H1 (cell line): ENCODE data around the gene ENTPD6. TPM values are rescaled to one million over a fixed set of nuclear protein-coding genes. Genes with fewer than 3 reads are reported as not detected.
A peak's percentile ranks its signal among the peaks of the same experiment; 100 is the strongest.

Experiments
- CTCF ChIA-PET: fragments of 300-600 bp; sonication (Branson Sonifier 250); formaldehyde crosslinking; loops from one replicate; lab custom pipeline; 2021; ENCODE audit not compliant: partially characterized antibody; lab: Charles Lee
- POLR2A ChIA-PET: fragments of 300-600 bp; sonication (Branson Sonifier 250); formaldehyde crosslinking; loops from one replicate; lab custom pipeline; 2021; ENCODE audit warnings: inconsistent platforms; ENCODE audit not compliant: partially characterized antibody; lab: Charles Lee
- DNase-seq, 2 experiments: peaks; one replicate each; pipeline versions ENCODE4 v3.0.0 to v3.0.0-alpha.2; 2010 to 2022; ENCODE audit warnings: low spot score in 2 of 2, low read depth in 1 of 2, mixed read lengths in 1 of 2
- FAIRE-seq: peaks from 2 replicates; lab custom pipeline; 2011; peaks lifted over from hg19 to GRCh38; lab: Jason Lieb, UNC
- H2AFZ ChIP-seq: 2 replicates; pipeline ENCODE4 v1.8.1; 2012; ENCODE audit warnings: low read length, inconsistent platforms
- H2AK5ac ChIP-seq: 2 replicates; pipeline ENCODE4 v1.6.1; 2013; ENCODE audit warnings: low read depth, low read length
- H2BK120ac ChIP-seq: replicated peaks from 2 replicates; pipeline ENCODE3; 2013; ENCODE audit warnings: low read depth, low read length, inconsistent platforms
- H2BK12ac ChIP-seq: 2 replicates; pipeline ENCODE4 v1.6.1; 2013; ENCODE audit warnings: low read depth, low read length
- H2BK15ac ChIP-seq: 2 replicates; pipeline ENCODE4 v1.6.1; 2013; ENCODE audit warnings: low read length
- H2BK20ac ChIP-seq: 2 replicates; pipeline ENCODE4 v1.6.1; 2013; ENCODE audit warnings: low read length
- H2BK5ac ChIP-seq: 2 replicates; pipeline ENCODE4 v1.6.1; 2013; ENCODE audit warnings: low read depth, low read length
- H3K14ac ChIP-seq: 2 replicates; pipeline ENCODE4 v1.6.1; 2013; ENCODE audit warnings: inconsistent platforms; ENCODE audit not compliant: insufficient read length
- H3K18ac ChIP-seq: 2 replicates; pipeline ENCODE4 v1.6.1; 2013; ENCODE audit warnings: low read length; ENCODE audit errors: extremely low read depth
- H3K23ac ChIP-seq: 2 replicates; pipeline ENCODE4 v1.6.1; 2013; ENCODE audit warnings: inconsistent platforms; ENCODE audit not compliant: insufficient read length
- H3K23me2 ChIP-seq: 2 replicates; pipeline ENCODE4 v1.6.1; 2013; ENCODE audit warnings: low read depth, low read length
- H3K27ac ChIP-seq: 2 replicates; pipeline ENCODE4 v1.6.1; 2011; ENCODE audit warnings: low read depth, low read length, inconsistent platforms
- H3K27me3 ChIP-seq, 4 experiments: replicated peaks in 1 of 4; 1 replicate in 1 of 4; 2 replicates in 3 of 4; pipeline versions ENCODE4 v1.6.1 to v1.8.1; 2011 to 2013; ENCODE audit warnings: low read length in 3 of 4, mild to moderate bottlenecking in 3 of 4, inconsistent platforms in 2 of 4, mixed read lengths in 2 of 4, moderate library complexity in 1 of 4; ENCODE audit not compliant: control insufficient read depth in 3 of 4, insufficient read depth in 3 of 4; ENCODE audit errors: extremely low read depth in 1 of 4
- H3K36me3 ChIP-seq, 4 experiments: 2 replicates each; pipeline versions ENCODE4 v1.6.1 to v1.8.1; 2011 to 2013; ENCODE audit warnings: mild to moderate bottlenecking in 4 of 4, low read length in 3 of 4, moderate library complexity in 2 of 4, control low read depth in 1 of 4, inconsistent platforms in 1 of 4; ENCODE audit not compliant: insufficient read depth in 4 of 4, control insufficient read depth in 2 of 4
- H3K4ac ChIP-seq: replicated peaks from 2 replicates; pipeline ENCODE3; 2013; ENCODE audit warnings: low read length, low read depth, mixed read lengths, inconsistent platforms; ENCODE audit not compliant: insufficient read length
- H3K4me1 ChIP-seq, 4 experiments: replicated peaks in 1 of 4; 1 replicate in 1 of 4; 2 replicates in 3 of 4; pipeline versions ENCODE4 v1.6.1 to v1.8.1; 2011 to 2013; ENCODE audit warnings: low read length in 3 of 4, inconsistent platforms in 2 of 4, mixed read lengths in 1 of 4; ENCODE audit not compliant: insufficient read depth in 4 of 4, control insufficient read depth in 3 of 4
- H3K4me2 ChIP-seq, 2 experiments: 2 replicates each; pipeline versions ENCODE4 v1.6.1 to v1.8.1; 2011 to 2013; ENCODE audit warnings: low read depth in 2 of 2, low read length in 2 of 2, control low read depth in 1 of 2, inconsistent platforms in 1 of 2, mild to moderate bottlenecking in 1 of 2; ENCODE audit not compliant: insufficient read depth in 1 of 2
- H3K4me3 ChIP-seq, 4 experiments: fragments of 200-600, 300-600 bp in 1 of 4; sonication (generic), shearing (Covaris generic), sonication (Bioruptor Twin) in 1 of 4; 2 replicates each; pipeline versions ENCODE4 v1.5.1 to v1.8.1; 2011 to 2016; ENCODE audit warnings: low read length in 4 of 4, low read depth in 3 of 4, control low read depth in 2 of 4, inconsistent platforms in 2 of 4, mild to moderate bottlenecking in 2 of 4, mixed read lengths in 1 of 4, moderate library complexity in 1 of 4; ENCODE audit not compliant: insufficient read depth in 2 of 4; ENCODE audit errors: extremely low read depth in 1 of 4
- H3K56ac ChIP-seq: replicated peaks from 2 replicates; pipeline ENCODE3; 2013; ENCODE audit warnings: low read depth, mild to moderate bottlenecking, mixed read lengths, low read length, inconsistent platforms; ENCODE audit not compliant: insufficient read length
- H3K79me1 ChIP-seq: 2 replicates; pipeline ENCODE4 v1.6.1; 2013; ENCODE audit warnings: low read depth, low read length, control low read depth
- H3K79me2 ChIP-seq, 2 experiments: 2 replicates each; pipeline versions ENCODE4 v1.6.1 to v1.8.1; 2012 to 2013; ENCODE audit warnings: low read length in 2 of 2, mild to moderate bottlenecking in 2 of 2, inconsistent platforms in 1 of 2; ENCODE audit not compliant: insufficient read depth in 2 of 2, control insufficient read depth in 1 of 2
- H3K9ac ChIP-seq, 4 experiments: replicated peaks in 1 of 4; 1 replicate in 1 of 4; 2 replicates in 3 of 4; pipeline versions ENCODE4 v1.6.1 to v1.8.1; 2011 to 2013; ENCODE audit warnings: low read depth in 3 of 4, low read length in 3 of 4, control low read depth in 2 of 4, mild to moderate bottlenecking in 2 of 4, moderate library complexity in 2 of 4, inconsistent platforms in 1 of 4; ENCODE audit errors: extremely low read depth in 1 of 4
- H3K9me3 ChIP-seq, 2 experiments: 2 replicates each; pipeline versions ENCODE4 v1.6.1 to v1.8.1; 2012 to 2013; ENCODE audit warnings: mild to moderate bottlenecking in 2 of 2, moderate library complexity in 2 of 2, control low read depth in 1 of 2, inconsistent platforms in 1 of 2, low read depth in 1 of 2, low read length in 1 of 2, mixed read lengths in 1 of 2; ENCODE audit not compliant: insufficient read depth in 2 of 2
- H4K20me1 ChIP-seq, 2 experiments: replicated peaks in 1 of 2; 2 replicates each; pipeline versions ENCODE3 to v1.8.1; 2011 to 2013; ENCODE audit warnings: inconsistent platforms in 2 of 2, low read length in 2 of 2, mild to moderate bottlenecking in 1 of 2; ENCODE audit not compliant: insufficient read depth in 2 of 2, control insufficient read depth in 1 of 2
- H4K5ac ChIP-seq: 2 replicates; pipeline ENCODE4 v1.6.1; 2013; ENCODE audit warnings: low read length, low read depth, mixed read lengths, inconsistent platforms; ENCODE audit not compliant: insufficient read length
- H4K8ac ChIP-seq: 2 replicates; pipeline ENCODE4 v1.8.0; 2013; ENCODE audit warnings: mild to moderate bottlenecking, moderate library complexity, low read length, inconsistent platforms; ENCODE audit not compliant: insufficient read depth; ENCODE audit errors: extremely low read depth
- H4K91ac ChIP-seq: replicated peaks from 2 replicates; pipeline ENCODE3; 2013; ENCODE audit warnings: low read length, mixed read lengths, inconsistent platforms; ENCODE audit not compliant: insufficient read length
- BCL11A ChIP-seq, 2 experiments: IDR thresholded peaks; one replicate each; pipeline ENCODE4 v1.6.1; 2011; ENCODE audit warnings: low read depth in 2 of 2, low read length in 2 of 2, mild to moderate bottlenecking in 2 of 2
- BRCA1 ChIP-seq: IDR thresholded peaks from 2 replicates; pipeline ENCODE4 v1.6.1; 2012; ENCODE audit warnings: low read depth, low read length, improper control_type of control experiment
- CEBPB ChIP-seq: IDR thresholded peaks from 2 replicates; pipeline ENCODE4 v1.6.1; 2012; ENCODE audit warnings: low read depth, low read length
- E2F6 ChIP-seq: IDR thresholded peaks from 2 replicates; pipeline ENCODE4 v1.6.1; 2012; ENCODE audit warnings: inconsistent platforms
- EP300 ChIP-seq, 2 experiments: IDR thresholded peaks; 1 replicate in 1 of 2; 2 replicates in 1 of 2; pipeline ENCODE4 v1.6.1; 2011 to 2012; ENCODE audit warnings: low read depth in 2 of 2, low read length in 2 of 2, mild to moderate bottlenecking in 2 of 2, borderline replicate concordance in 1 of 2, inconsistent platforms in 1 of 2, moderate library complexity in 1 of 2
- MAX ChIP-seq: IDR thresholded peaks from 2 replicates; pipeline ENCODE4 v1.6.1; 2012; ENCODE audit warnings: inconsistent platforms
- SAP30 ChIP-seq: fragments of 300-600 bp; sonication (generic); IDR thresholded peaks from 2 replicates; pipeline ENCODE4 v1.7.1; 2012; ENCODE audit warnings: low read length, moderate library complexity, mild to moderate bottlenecking, inconsistent platforms; ENCODE audit not compliant: insufficient read depth, insufficient replicate concordance
- SIX5 ChIP-seq: IDR thresholded peaks from 2 replicates; pipeline ENCODE4 v1.6.1; 2011; ENCODE audit warnings: mild to moderate bottlenecking, low read depth, low read length
- SUZ12 ChIP-seq: fragments of 200-600 bp; sonication (generic); IDR thresholded peaks from 2 replicates; pipeline ENCODE4 v1.6.1; 2012; ENCODE audit warnings: mild to moderate bottlenecking, inconsistent platforms, low read length, moderate library complexity, mixed read lengths
- WGBS, 2 experiments: shearing (Covaris generic) in 1 of 2; methylation state at CpG; one replicate each; pipeline versions ENCODE4 v1.1.6 to v1.1.7; 2013 to 2015; ENCODE audit warnings: low lambda C conversion rate in 2 of 2, mixed read lengths in 2 of 2, inconsistent platforms in 1 of 2, low coverage in 1 of 2, missing lambda C conversion rate in 1 of 2; ENCODE audit not compliant: insufficient replicate concordance in 2 of 2, insufficient coverage in 1 of 2, insufficient read length in 1 of 2; ENCODE audit errors: extremely low coverage in 1 of 2, missing lambda C conversion rate in 1 of 2; 5-methylcytosine and 5-hydroxymethylcytosine counted together
- polyA plus RNA-seq, 7 experiments: library from polyadenylated mRNA; depleted of rRNA in 3 of 7; stranded (reverse) in 5 of 7; unstranded in 2 of 7; fragments of >200 nt in 5 of 7; fragments of 200-250 nt in 2 of 7; gene quantifications; 1 replicate in 5 of 7; 2 replicates in 1 of 7; 4 replicates in 1 of 7; pipeline versions ENCODE4 v1.2.1 to v1.2.3, GENCODE V29; 2011 to 2013; ENCODE audit warnings: missing spikeins in 2 of 7, mixed read lengths in 2 of 7
- total RNA-seq: library from RNA; stranded (reverse); fragmentation: NEBNext Ultra II Directional; extraction: Animal tissue kit (Norgen Biotek cat#: 25700); gene quantifications from 2 replicates; pipeline ENCODE4 v1.2.1, GENCODE V29; 2021

The ENTPD6 gene
- total and polyA plus RNA-seq, 2 of the 8 experiments (the other 6 are each of a cell fraction or from before 2014, with no cell fraction given) = 47.8 to 57.3 TPM

- Histone ChIP-seq H3K18ac (no peak overlapping the region; the same call in 1 of the 2 replicates), H3K14ac (no peak overlapping the region), H2BK20ac (no peak overlapping the region), H2BK12ac (no peak overlapping the region), H3K4me2 (0 out of 4 replicates have a peak overlapping the region, but pooled peaks of 1 of the 2 experiments have one; percentile 4), H4K8ac (no peak overlapping the region), H3K4me3 (no peak overlapping the region), H3K23ac (no peak overlapping the region), H4K20me1 (peaks cover 0 to 2% of the 10 kb centered on the region in 2 experiments), H3K36me3 (no peaks in the 10 kb centered on the region), H3K4me1 (peaks cover 7 to 13% (median 11%) of the 10 kb centered on the region in 4 experiments), H3K56ac (no peak overlapping the region), H3K9ac (no peak overlapping the region; a peak in 2 of 7 replicates), H3K79me2 (peaks cover 0 to 6% of the 10 kb centered on the region in 2 experiments; a peak in 2 of 4 replicates), H2BK120ac (no peak overlapping the region), H3K27me3 (no peaks in the 10 kb centered on the region), H3K27ac (no peak overlapping the region), H2AK5ac (no peak overlapping the region), H2BK5ac (peak overlapping the region; percentile 73), H3K4ac (no peak overlapping the region), H2BK15ac (0 out of 2 replicates have a peak overlapping the region, but pooled peaks have one; percentile 12), H3K79me1 (peaks cover 11% of the 10 kb centered on the region), H3K9me3 (no peaks in the 10 kb centered on the region), H4K91ac (no peak overlapping the region), H4K5ac (no peak overlapping the region), H3K23me2 (0 out of 2 replicates have a peak, but pooled peaks cover 2% of the 10 kb centered on the region), H2AFZ (no peak overlapping the region)
- DNase-seq = no peak
- ChIA-PET CTCF (interaction anchor here (1.0 to 1.1 kb wide), 3 partner anchors 88 to 212 kb away, joined by 3 to 5 read pairs (median 4); no protein-coding TSS in a partner anchor), POLR2A (no interaction called here)
- WGBS, 2 experiments = 76% methylated on average over 21 of the region's 21 CpGs; no CpG with 5 or more reads in 1 of the 2 experiments
- no peak for FAIRE-seq
- TF ChIP-seq CEBPB = no peak
- no peak for TF ChIP-seq SIX5
- no peak for TF ChIP-seq SUZ12
- no peak for TF ChIP-seq BRCA1
- no peak for TF ChIP-seq EP300 (IDR thresholded peaks at IDR 0.05; ENCODE audit: borderline replicate concordance in 1 of 2, low read depth in 2 of 2, low read length in 2 of 2)
- no peak for TF ChIP-seq SAP30
- TF ChIP-seq E2F6 = no peak
- no peak for TF ChIP-seq BCL11A (IDR thresholded peaks at IDR 0.05; ENCODE audit: low read depth in 2 of 2, low read length in 2 of 2)
- no peak for TF ChIP-seq MAX
These were observed 10.0 kb downstream of the ENTPD6 start for GRCh38 chr20:25205277-25206062.
